ENCODE measurements around the gene AP3S2.
"Not testable (repeated sequence)": the region's sequence is repeated elsewhere in the genome, so short reads cannot be mapped to it uniquely, and the experiment has no call there.

AP3S2 gene

DNA sequence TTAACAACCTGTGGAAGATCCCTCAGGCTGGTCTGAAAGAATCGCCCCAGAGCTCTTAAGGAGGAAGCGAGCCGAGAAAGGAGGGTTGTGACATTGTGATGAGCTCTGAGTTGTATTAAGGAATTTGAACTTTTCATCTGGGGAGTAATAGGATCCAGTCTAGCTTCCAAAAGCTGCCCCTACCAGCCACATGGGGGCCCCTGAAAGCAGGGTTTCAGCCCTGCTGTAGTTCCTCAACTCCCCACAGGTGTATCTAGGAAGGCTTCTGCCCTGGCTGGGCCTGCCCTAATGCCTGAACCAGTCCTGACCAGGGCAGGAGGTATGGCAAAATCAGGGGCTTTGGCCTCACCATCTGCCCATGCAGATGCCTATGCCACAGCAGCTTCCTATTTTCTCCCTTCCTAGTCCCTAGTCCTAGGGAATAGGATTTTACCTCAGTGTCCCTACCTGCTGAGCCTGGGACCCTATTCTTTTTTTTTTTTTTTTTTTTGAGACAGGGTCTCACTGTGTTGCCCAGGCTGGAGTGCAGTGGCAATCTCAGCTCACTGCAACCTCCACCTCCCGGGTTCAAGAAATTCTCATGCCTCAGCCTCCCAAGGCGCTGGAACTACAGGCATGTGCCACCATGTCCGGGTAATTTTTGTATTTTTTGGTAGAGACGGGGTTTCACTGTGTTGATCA lies 5.0 kb upstream of the AP3S2 start:
- H3K27ac ChIP-seq (ENCODE audit: insufficient read depth in 1 of 2, low read depth in 1 of 2, low read length in 2 of 2, poor library complexity in 1 of 2, severe bottlenecking in 2 of 2), result no peak overlapping the region
- H3K9me3 ChIP-seq (ENCODE audit: control extremely low read depth in 1 of 5, control insufficient read depth in 4 of 5, insufficient read depth in 2 of 5, low read depth in 1 of 5, low read length in 4 of 5), result no peaks in the 10 kb centered on the region
- DNase-seq, result peak; percentile 67 to 81 (median 79)
- ChIA-PET CTCF (interaction anchor here (0.6 to 3.5 kb wide), 26 partner anchors 11 to 201 kb away, joined by 3 to 27 read pairs (median 4); partner anchors contain the start of gene ARPIN), POLR2A (no interaction called here)
- 100% methylated on average over 4 of the region's 7 CpGs for WGBS (ENCODE audit: insufficient coverage)
- H3K27me3 ChIP-seq (replicated peaks in 2 of 5; ENCODE audit: control insufficient read depth in 4 of 5, insufficient read depth in 5 of 5, low read length in 4 of 5), result no peaks in the 10 kb centered on the region
- no peaks in the 10 kb centered on the region for H3K36me3 ChIP-seq (ENCODE audit: control insufficient read depth in 4 of 4, insufficient read depth in 4 of 4, low read length in 3 of 4)
- H3K4me3 ChIP-seq (ENCODE audit: control insufficient read depth in 1 of 7, extremely low read depth in 1 of 7, insufficient read depth in 4 of 7, low read depth in 2 of 7, low read length in 6 of 7), result no peak overlapping the region
- H3K4me1 ChIP-seq (ENCODE audit: control extremely low read depth in 1 of 4, control insufficient read depth in 4 of 4, insufficient read depth in 4 of 4, low read length in 3 of 4), result peaks cover 0 to 9% (median 6%) of the 10 kb centered on the region in 4 experiments

GRCh38 chr15:89898146-89898545 lies 4.4 kb upstream of the AP3S2 start:
- ChIA-PET POLR2A (no interaction called here), CTCF (interaction anchor here (0.6 to 3.5 kb wide), 25 partner anchors 8 to 202 kb away, joined by 3 to 27 read pairs (median 3); partner anchors contain the start of gene ARPIN)
- Histone ChIP-seq H3K36me3 (ENCODE audit: control insufficient read depth in 4 of 4, insufficient read depth in 4 of 4, low read length in 3 of 4) (no peaks in the 10 kb centered on the region), H3K4me1 (ENCODE audit: control extremely low read depth in 1 of 4, control insufficient read depth in 4 of 4, insufficient read depth in 4 of 4, low read length in 3 of 4) (peaks cover 3 to 11% (median 8%) of the 10 kb centered on the region in 4 experiments), H3K4me3 (ENCODE audit: control insufficient read depth in 1 of 7, extremely low read depth in 1 of 7, insufficient read depth in 4 of 7, low read depth in 2 of 7, low read length in 6 of 7) (no peak overlapping the region), H3K27ac (ENCODE audit: insufficient read depth in 1 of 2, low read depth in 1 of 2, low read length in 2 of 2, poor library complexity in 1 of 2, severe bottlenecking in 2 of 2) (no peak overlapping the region), H3K9me3 (ENCODE audit: control extremely low read depth in 1 of 5, control insufficient read depth in 4 of 5, insufficient read depth in 2 of 5, low read depth in 1 of 5, low read length in 4 of 5) (no peaks in the 10 kb centered on the region), H3K27me3 (replicated peaks in 2 of 5; ENCODE audit: control insufficient read depth in 4 of 5, insufficient read depth in 5 of 5, low read length in 4 of 5) (no peaks in the 10 kb centered on the region)
- no peak for DNase-seq
- WGBS (ENCODE audit: insufficient coverage), result 93% methylated on average over 2 of the region's 2 CpGs

GRCh38 chr15:89893027-89893426 lies 767 bp downstream of the AP3S2 start:
- CTCF ChIA-PET, result interaction anchor here (1.1 to 1.5 kb wide), 2 partner anchors 66 to 152 kb away, joined by 3 read pairs; no protein-coding TSS in a partner anchor

GRCh38 chr15:89888214-89888804 lies 5.5 kb downstream of the AP3S2 start:
- Histone ChIP-seq H3K27me3 (replicated peaks in 2 of 5; ENCODE audit: control insufficient read depth in 4 of 5, insufficient read depth in 5 of 5, low read length in 4 of 5) (no peaks in the 10 kb centered on the region), H3K9me3 (ENCODE audit: control extremely low read depth in 1 of 5, control insufficient read depth in 4 of 5, insufficient read depth in 2 of 5, low read depth in 1 of 5, low read length in 4 of 5) (no peaks in the 10 kb centered on the region), H3K4me1 (ENCODE audit: control extremely low read depth in 1 of 4, control insufficient read depth in 4 of 4, insufficient read depth in 4 of 4, low read length in 3 of 4) (peaks cover 3 to 8% (median 6%) of the 10 kb centered on the region in 4 experiments), H3K4me3 (ENCODE audit: control insufficient read depth in 1 of 7, extremely low read depth in 1 of 7, insufficient read depth in 4 of 7, low read depth in 2 of 7, low read length in 6 of 7) (no peak overlapping the region), H3K27ac (ENCODE audit: insufficient read depth in 1 of 2, low read depth in 1 of 2, low read length in 2 of 2, poor library complexity in 1 of 2, severe bottlenecking in 2 of 2) (no peak overlapping the region), H3K36me3 (ENCODE audit: control insufficient read depth in 4 of 4, insufficient read depth in 4 of 4, low read length in 3 of 4) (peaks cover 13 to 36% (median 25%) of the 10 kb centered on the region in 4 experiments)
- peak; percentile 46 to 72 (median 58) for DNase-seq
- ChIA-PET CTCF (interaction anchor here (0.6 to 6.0 kb wide), 19 partner anchors 10 to 243 kb away, joined by 3 to 57 read pairs (median 3); partner anchors contain the start of gene ARPIN), POLR2A (no interaction called here)
- 90% methylated on average over 2 of the region's 4 CpGs for WGBS (ENCODE audit: insufficient coverage)

More at GRCh38 chr15:89893027-89893426, 767 bp downstream of the AP3S2 start:
- Histone ChIP-seq H3K36me3 (ENCODE audit: control insufficient read depth in 4 of 4, insufficient read depth in 4 of 4, low read length in 3 of 4) (peaks cover 3 to 10% (median 8%) of the 10 kb centered on the region in 4 experiments), H3K27me3 (replicated peaks in 2 of 5; ENCODE audit: control insufficient read depth in 4 of 5, insufficient read depth in 5 of 5, low read length in 4 of 5) (no peaks in the 10 kb centered on the region), H3K9me3 (ENCODE audit: control extremely low read depth in 1 of 5, control insufficient read depth in 4 of 5, insufficient read depth in 2 of 5, low read depth in 1 of 5, low read length in 4 of 5) (no peaks in the 10 kb centered on the region), H3K27ac (ENCODE audit: insufficient read depth in 1 of 2, low read depth in 1 of 2, low read length in 2 of 2, poor library complexity in 1 of 2, severe bottlenecking in 2 of 2) (peak overlapping the region; percentile 92 to 96), H3K4me3 (ENCODE audit: control insufficient read depth in 1 of 7, extremely low read depth in 1 of 7, insufficient read depth in 4 of 7, low read depth in 2 of 7, low read length in 6 of 7) (peak overlapping the region in 6 of 7 experiments; percentile 87 to 98 (median 96)), H3K4me1 (ENCODE audit: control extremely low read depth in 1 of 4, control insufficient read depth in 4 of 4, insufficient read depth in 4 of 4, low read length in 3 of 4) (peaks cover 7 to 18% (median 11%) of the 10 kb centered on the region in 4 experiments)
- DNase-seq, result peak in 2 of 3 donors; percentile 13 to 21
- POLR2A ChIA-PET, result interaction anchor here (0.5 kb wide), 1 partner anchor 141 kb away, joined by 4 read pairs; no protein-coding TSS in a partner anchor
- no CpG with 5 or more reads among the region's 6 CpGs for WGBS (ENCODE audit: insufficient coverage)

DNA sequence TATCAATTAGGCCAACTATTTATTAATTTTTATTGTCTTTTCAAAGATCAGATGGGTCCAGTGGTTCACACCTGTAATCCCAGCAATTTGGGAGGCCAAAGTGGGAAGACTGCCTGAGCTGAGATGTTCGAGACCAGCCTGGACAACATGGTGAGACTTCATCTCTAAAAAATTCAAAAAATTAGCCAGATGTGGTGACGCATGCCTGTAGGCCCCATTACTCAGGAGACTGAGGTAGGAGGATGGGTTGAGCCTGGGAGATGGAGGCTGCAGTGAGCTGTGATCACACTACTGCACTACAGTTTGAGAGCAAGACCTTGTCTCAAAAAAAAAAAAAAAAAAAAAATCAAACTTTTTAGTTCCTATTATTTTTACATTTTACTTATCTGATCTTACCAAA lies 8.2 kb downstream of the AP3S2 start:
- POLR2A ChIA-PET, result no interaction called here
- CTCF ChIA-PET, result interaction anchor here (0.9 to 6.0 kb wide), 5 partner anchors 14 to 200 kb away, joined by 3 to 51 read pairs (median 5); no protein-coding TSS in a partner anchor

GRCh38 chr15:89885179-89885578 lies 8.6 kb downstream of the AP3S2 start:
- CTCF ChIA-PET, result interaction anchor here (0.6 to 5.5 kb wide), 5 partner anchors 14 to 201 kb away, joined by 3 to 36 read pairs (median 4); no protein-coding TSS in a partner anchor

More for the DNA sequence above, 8.2 kb downstream of the AP3S2 start:
- no peak for DNase-seq
- no peak overlapping the region for H3K27ac ChIP-seq (ENCODE audit: insufficient read depth in 1 of 2, low read depth in 1 of 2, low read length in 2 of 2, poor library complexity in 1 of 2, severe bottlenecking in 2 of 2)
- peaks cover 17 to 42% (median 30%) of the 10 kb centered on the region in 4 experiments for H3K36me3 ChIP-seq (ENCODE audit: control insufficient read depth in 4 of 4, insufficient read depth in 4 of 4, low read length in 3 of 4)
- H3K9me3 ChIP-seq (ENCODE audit: control extremely low read depth in 1 of 5, control insufficient read depth in 4 of 5, insufficient read depth in 2 of 5, low read depth in 1 of 5, low read length in 4 of 5), result no peaks in the 10 kb centered on the region
- no peak overlapping the region for H3K4me3 ChIP-seq (ENCODE audit: control insufficient read depth in 1 of 7, extremely low read depth in 1 of 7, insufficient read depth in 4 of 7, low read depth in 2 of 7, low read length in 6 of 7)
- H3K4me1 ChIP-seq (ENCODE audit: control extremely low read depth in 1 of 4, control insufficient read depth in 4 of 4, insufficient read depth in 4 of 4, low read length in 3 of 4), result no peaks in the 10 kb centered on the region
- H3K27me3 ChIP-seq (replicated peaks in 2 of 5; ENCODE audit: control insufficient read depth in 4 of 5, insufficient read depth in 5 of 5, low read length in 4 of 5), result no peaks in the 10 kb centered on the region
- 100% methylated on average over 2 of the region's 2 CpGs for WGBS (ENCODE audit: insufficient coverage)

More at GRCh38 chr15:89885179-89885578, 8.6 kb downstream of the AP3S2 start:
- DNase-seq; H3K9me3 ChIP-seq (ENCODE audit: control extremely low read depth in 1 of 5, control insufficient read depth in 4 of 5, insufficient read depth in 2 of 5, low read depth in 1 of 5, low read length in 4 of 5); H3K27me3 ChIP-seq (replicated peaks in 2 of 5; ENCODE audit: control insufficient read depth in 4 of 5, insufficient read depth in 5 of 5, low read length in 4 of 5); H3K27ac ChIP-seq (ENCODE audit: insufficient read depth in 1 of 2, low read depth in 1 of 2, low read length in 2 of 2, poor library complexity in 1 of 2, severe bottlenecking in 2 of 2); H3K4me1 ChIP-seq (ENCODE audit: control extremely low read depth in 1 of 4, control insufficient read depth in 4 of 4, insufficient read depth in 4 of 4, low read length in 3 of 4); POLR2A ChIA-PET; H3K4me3 ChIP-seq (ENCODE audit: control insufficient read depth in 1 of 7, extremely low read depth in 1 of 7, insufficient read depth in 4 of 7, low read depth in 2 of 7, low read length in 6 of 7): not testable (repeated sequence)
- H3K36me3 ChIP-seq (ENCODE audit: control insufficient read depth in 4 of 4, insufficient read depth in 4 of 4, low read length in 3 of 4), result peaks cover 17 to 44% (median 30%) of the 10 kb centered on the region in 4 experiments
- 100% methylated on average over 2 of the region's 3 CpGs for WGBS (ENCODE audit: insufficient coverage)

Data from common myeloid progenitor, CD34-positive (primary cell).